ENCODE measurements around the gene WWOX.

DNA sequence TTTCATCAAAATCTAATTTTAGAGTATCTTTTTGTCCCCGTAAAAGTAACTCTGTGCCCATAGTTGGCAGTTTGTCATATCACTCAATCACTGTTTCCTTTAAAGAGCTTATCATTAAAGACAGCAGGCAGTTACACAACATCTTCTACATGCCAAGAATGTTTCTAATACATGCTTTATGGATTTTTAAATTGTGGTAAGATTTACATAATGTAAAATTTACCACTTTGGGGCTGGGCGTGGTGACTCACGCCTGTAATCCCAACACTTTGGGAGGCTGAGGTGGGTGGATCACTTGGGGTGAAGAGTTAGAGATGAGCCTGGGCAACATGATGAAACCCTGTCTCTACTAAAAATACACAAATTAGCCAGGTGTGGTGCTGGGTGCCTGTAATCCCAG, 687.2 kb downstream of the WWOX start:
- no peak for TF ChIP-seq CTCF (IDR thresholded peaks at IDR 0.05; ENCODE audit: low read depth, low read length)
- TF ChIP-seq MAX (IDR thresholded peaks at IDR 0.05; ENCODE audit: low read depth, low read length) = no peak

Measured in NB4 (cell line).